ENCODE measurements around the gene DUSP8. TPM values are rescaled to one million over a fixed set of nuclear protein-coding genes. Genes with fewer than 3 reads are reported as not detected.

DUSP8 gene
- polyA plus RNA-seq, 1 donor from 2014 or later: 3.5 TPM

GRCh38 chr11:1554981-1555712 is 16.9 kb downstream of the DUSP8 start:
- H3K9me2 ChIP-seq (ENCODE audit: insufficient read depth, low read length): no peaks in the 10 kb centered on the region
- no peak overlapping the region for H2AFZ ChIP-seq (ENCODE audit: low read depth, low read length)
- H4K20me1 ChIP-seq (ENCODE audit: insufficient read depth): peaks cover 16% of the 10 kb centered on the region
- H3K79me2 ChIP-seq (replicated peaks; ENCODE audit: insufficient read depth, low read length): no peaks in the 10 kb centered on the region
- H3K4me3 ChIP-seq (ENCODE audit: low read length): no peak overlapping the region
- no peak overlapping the region for H3K4me2 ChIP-seq (ENCODE audit: low read length)
- H3K27me3 ChIP-seq (ENCODE audit: insufficient read depth, low read depth, low read length): peaks cover 4% of the 10 kb centered on the region
- H3F3A ChIP-seq (ENCODE audit: insufficient read depth, low read length, poor library complexity, severe bottlenecking): no peaks in the 10 kb centered on the region
- H3K9ac ChIP-seq (ENCODE audit: low read length): no peak overlapping the region
- H3K27ac ChIP-seq (ENCODE audit: low read length): no peak overlapping the region
- no peak for TF ChIP-seq RAD21 (conservative IDR thresholded peaks at IDR 0.05)
- TF ChIP-seq SMC3 (conservative IDR thresholded peaks at IDR 0.05; ENCODE audit: poor library complexity): no peak
- TF ChIP-seq POLR2AphosphoS5 (IDR thresholded peaks at IDR 0.05): no peak
- TF ChIP-seq CTCF (IDR thresholded peaks at IDR 0.05; ENCODE audit: poor library complexity, severe bottlenecking): no peak
- no peak for TF ChIP-seq EP300 (conservative IDR thresholded peaks at IDR 0.05; ENCODE audit: poor library complexity, severe bottlenecking)
- H3K36me3 ChIP-seq (ENCODE audit: insufficient read depth, low read length): no peaks in the 10 kb centered on the region
- no peaks in the 10 kb centered on the region for H3K9me3 ChIP-seq (ENCODE audit: low read length)

- H3K79me2 ChIP-seq (replicated peaks; ENCODE audit: insufficient read depth, low read length): no peaks in the 10 kb centered on the region
- peaks cover 11% of the 10 kb centered on the region for H4K20me1 ChIP-seq (ENCODE audit: insufficient read depth)
- H3K4me2 ChIP-seq (ENCODE audit: low read length): no peak overlapping the region
Observed at GRCh38 chr11:1553808-1554594, 18.1 kb downstream of the DUSP8 start.

More at GRCh38 chr11:1553808-1554594, 18.1 kb downstream of the DUSP8 start:
- Histone ChIP-seq H3K27ac (ENCODE audit: low read length) (no peak overlapping the region), H3K27me3 (ENCODE audit: insufficient read depth, low read depth, low read length) (peaks cover 15% of the 10 kb centered on the region), H3K4me3 (ENCODE audit: low read length) (no peak overlapping the region), H2AFZ (ENCODE audit: low read depth, low read length) (no peak overlapping the region), H3K9me3 (ENCODE audit: low read length) (no peaks in the 10 kb centered on the region), H3F3A (ENCODE audit: insufficient read depth, low read length, poor library complexity, severe bottlenecking) (no peaks in the 10 kb centered on the region), H3K36me3 (ENCODE audit: insufficient read depth, low read length) (no peaks in the 10 kb centered on the region), H3K9me2 (ENCODE audit: insufficient read depth, low read length) (no peaks in the 10 kb centered on the region), H3K9ac (ENCODE audit: low read length) (no peak overlapping the region)
- no peak for TF ChIP-seq CTCF (IDR thresholded peaks at IDR 0.05; ENCODE audit: poor library complexity, severe bottlenecking)
- TF ChIP-seq POLR2AphosphoS5 (IDR thresholded peaks at IDR 0.05): no peak
- TF ChIP-seq REST (IDR thresholded peaks at IDR 0.05; ENCODE audit: borderline replicate concordance): no peak
- no peak for TF ChIP-seq RAD21 (conservative IDR thresholded peaks at IDR 0.05)
- TF ChIP-seq TAF1 (IDR thresholded peaks at IDR 0.05; ENCODE audit: low read depth): no peak
- TF ChIP-seq EP300 (conservative IDR thresholded peaks at IDR 0.05; ENCODE audit: poor library complexity, severe bottlenecking): no peak
- TF ChIP-seq MXI1 (conservative IDR thresholded peaks at IDR 0.05; ENCODE audit: poor library complexity, severe bottlenecking): no peak
- TF ChIP-seq SMC3 (conservative IDR thresholded peaks at IDR 0.05; ENCODE audit: poor library complexity): no peak
- no peak for TF ChIP-seq EZH2 (IDR thresholded peaks at IDR 0.05; ENCODE audit: borderline replicate concordance, insufficient read depth, low read length, poor library complexity, severe bottlenecking)
